Activated T-cell treated with anti-CD3 and anti-CD28 coated beads, Interleukin-2, amount 50 U/mL, for 72 hours (primary cell): ENCODE data around the gene PCNX3. TPM values are rescaled to one million over a fixed set of nuclear protein-coding genes. Genes with fewer than 3 reads are reported as not detected.
A peak's percentile ranks its signal among the peaks of the same experiment; 100 is the strongest.
"Not testable (repeated sequence)": the region's sequence is repeated elsewhere in the genome, so short reads cannot be mapped to it uniquely, and the experiment has no call there.

Experiments used
- ATAC-seq, 2 donors: fragments of 150-1000 bp; cut with Tn5 transposase; replicated peaks in 1 of 2; 2 replicates each; pipeline ENCODE4 v1.10.0; 2021; ENCODE audit warnings: moderate library complexity in 2 of 2, mild to moderate bottlenecking in 1 of 2
- DNase-seq, 2 donors: peaks; one replicate each; pipeline ENCODE4 v3.0.0; 2021 to 2022; ENCODE audit warnings: mixed read lengths in 1 of 2
- H3K27ac Mint-ChIP-seq: one replicate; pipeline ENCODE4 v1.8.0; 2022; ENCODE audit warnings: mild to moderate bottlenecking, moderate library complexity, mixed read lengths
- H3K27me3 Mint-ChIP-seq: one replicate; pipeline ENCODE4 v1.8.0; 2022; ENCODE audit warnings: low read depth, mixed read lengths
- H3K36me3 Mint-ChIP-seq, 2 donors: one replicate each; pipeline ENCODE4 v1.8.0; 2022; ENCODE audit warnings: mixed read lengths in 2 of 2, mild to moderate bottlenecking in 1 of 2; ENCODE audit not compliant: insufficient read depth in 2 of 2
- H3K4me1 Mint-ChIP-seq: one replicate; pipeline ENCODE4 v1.8.0; 2022; ENCODE audit warnings: low read depth, mixed read lengths
- H3K4me3 Mint-ChIP-seq, 2 donors: one replicate each; pipeline ENCODE4 v1.8.0; 2022; ENCODE audit warnings: mild to moderate bottlenecking in 2 of 2, mixed read lengths in 2 of 2, moderate library complexity in 2 of 2
- H3K9me3 Mint-ChIP-seq, 2 donors: one replicate each; pipeline ENCODE4 v1.8.0; 2022; ENCODE audit warnings: mixed read lengths in 2 of 2
- total RNA-seq, 2 donors: library from RNA; stranded (reverse); gene quantifications; one replicate each; pipeline ENCODE4 v1.2.3, GENCODE V29; 2022

The PCNX3 gene
- total RNA-seq, 2 donors from 2014 or later = 45.9 TPM

DNA sequence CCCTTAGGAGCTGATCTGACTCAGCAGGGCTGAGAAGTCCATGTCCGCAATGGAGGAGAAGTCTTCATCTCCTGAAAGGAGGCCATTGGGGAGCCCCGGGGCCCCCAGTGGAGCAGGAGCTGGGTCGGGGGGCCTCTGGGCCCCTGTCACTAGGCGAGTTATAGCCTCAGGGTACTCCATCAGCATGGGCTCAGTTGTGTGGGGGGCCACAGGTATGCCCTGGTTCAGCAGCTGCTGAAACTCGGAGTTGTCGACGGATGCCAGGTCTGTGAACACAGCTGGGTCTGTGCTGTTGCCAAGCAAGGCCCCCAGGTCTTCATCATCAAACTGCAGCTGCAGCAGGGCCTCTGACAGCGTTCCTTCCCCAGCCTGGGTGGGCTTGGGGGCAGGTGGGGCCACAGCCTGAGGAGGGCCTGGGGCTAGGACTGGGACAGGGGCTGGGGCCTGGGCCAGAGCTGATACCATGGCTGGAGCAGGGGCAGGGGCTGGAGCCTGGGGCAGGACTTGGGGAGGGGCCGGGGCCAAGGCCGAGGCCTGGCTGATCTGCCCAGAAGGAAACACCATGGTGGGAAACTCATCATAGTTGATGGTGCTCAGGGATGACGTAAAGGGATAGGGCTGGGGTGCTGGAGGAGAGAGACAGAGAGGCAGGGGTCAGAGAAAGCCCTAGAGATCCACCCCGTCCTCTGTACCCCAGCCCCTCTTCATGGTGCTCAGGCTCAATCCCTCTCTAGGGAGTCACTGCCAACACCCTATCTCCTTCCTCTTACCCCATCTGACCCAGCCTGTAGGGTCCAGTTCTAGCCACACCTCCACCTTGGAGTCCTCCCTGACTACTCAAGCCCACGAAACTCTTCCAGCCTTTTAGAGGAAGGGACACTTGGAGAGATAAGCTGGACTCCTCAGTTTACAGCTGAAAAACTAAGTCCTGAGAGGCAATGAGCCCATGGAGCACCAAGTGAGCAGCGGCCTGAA lies 39.1 kb downstream of the PCNX3 start:
- Mint-ChIP-seq H3K27ac (peak overlapping the region; percentile 10), H3K4me1 (peaks cover 60% of the 10 kb centered on the region), H3K36me3 (peaks cover 20 to 31% of the 10 kb centered on the region in 2 donors), H3K27me3 (no peaks in the 10 kb centered on the region), H3K9me3 (no peaks in the 10 kb centered on the region), H3K4me3 (no peak overlapping the region)
- DNase-seq (no peak), ATAC-seq (no peak)

DNA sequence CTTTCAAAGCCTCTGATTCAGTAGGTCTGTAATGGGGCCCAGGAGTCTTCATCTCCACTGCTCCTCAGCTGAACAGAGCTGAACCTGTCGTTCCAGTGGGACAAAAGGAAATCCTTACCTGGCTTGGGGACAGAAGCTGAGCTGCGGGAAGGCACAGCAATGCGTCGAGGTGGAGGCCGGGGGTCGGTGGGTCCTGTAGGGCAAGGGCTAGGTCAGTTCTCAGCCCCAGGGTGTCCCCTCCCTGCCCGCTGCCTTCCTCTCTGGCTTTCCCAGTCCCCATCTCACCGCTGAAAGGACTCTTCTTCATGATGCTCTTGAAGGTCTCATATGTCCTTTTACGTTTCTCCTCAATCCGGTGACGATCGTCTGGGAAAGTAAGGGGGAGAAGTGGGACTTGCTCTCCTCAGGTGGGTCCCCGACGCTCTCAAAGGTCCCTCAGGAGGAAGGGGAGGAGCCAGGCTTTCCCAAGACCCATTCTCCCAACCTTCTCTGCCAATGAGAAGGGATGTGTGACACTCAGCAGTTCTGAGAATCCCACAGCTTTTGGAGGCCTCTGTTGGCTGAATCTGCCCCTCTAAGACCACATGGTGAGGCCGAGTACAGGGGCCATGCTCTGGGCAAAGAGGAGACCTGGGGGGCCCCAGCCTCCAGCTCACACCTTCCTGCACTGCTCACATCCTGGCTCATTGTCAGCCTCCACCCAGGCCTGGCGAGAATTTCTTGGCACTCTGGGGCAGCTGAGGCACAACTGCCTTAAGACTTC lies 40.2 kb downstream of the PCNX3 start:
- H3K4me3 Mint-ChIP-seq = no peak overlapping the region
- ATAC-seq = no peak
- H3K27ac Mint-ChIP-seq = peak overlapping the region; percentile 82
- peaks cover 67% of the 10 kb centered on the region for H3K4me1 Mint-ChIP-seq
- no peak for DNase-seq
- no peaks in the 10 kb centered on the region for H3K9me3 Mint-ChIP-seq
- peaks cover 24 to 35% of the 10 kb centered on the region in 2 donors for H3K36me3 Mint-ChIP-seq
- no peaks in the 10 kb centered on the region for H3K27me3 Mint-ChIP-seq

DNA sequence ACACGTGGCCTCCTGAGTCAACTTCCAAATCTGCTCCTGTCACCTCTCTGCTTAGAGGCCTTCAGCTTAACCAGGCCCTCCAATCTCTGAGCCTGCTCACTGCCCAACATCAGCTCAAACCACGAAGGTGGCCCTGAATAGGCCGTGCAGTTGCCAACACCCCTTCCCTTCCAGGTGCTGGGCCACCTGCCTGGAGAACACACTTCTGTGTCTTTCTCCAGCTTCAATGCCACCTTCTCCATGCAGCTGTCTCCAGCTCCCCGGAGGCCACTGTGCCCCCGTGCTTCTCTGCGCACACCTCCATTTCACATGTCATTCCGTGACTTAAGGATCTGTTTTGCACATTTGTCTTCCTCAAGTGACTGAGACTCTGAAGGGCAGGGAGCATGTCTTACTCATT lies 41.9 kb downstream of the PCNX3 start:
- no peaks in the 10 kb centered on the region for H3K9me3 Mint-ChIP-seq
- peak overlapping the region; percentile 24 for H3K27ac Mint-ChIP-seq
- no peak overlapping the region for H3K4me3 Mint-ChIP-seq
- no peaks in the 10 kb centered on the region for H3K27me3 Mint-ChIP-seq
- no peak for DNase-seq
- peaks cover 24 to 39% of the 10 kb centered on the region in 2 donors for H3K36me3 Mint-ChIP-seq
- no peak for ATAC-seq
- H3K4me1 Mint-ChIP-seq = peaks cover 63% of the 10 kb centered on the region

DNA sequence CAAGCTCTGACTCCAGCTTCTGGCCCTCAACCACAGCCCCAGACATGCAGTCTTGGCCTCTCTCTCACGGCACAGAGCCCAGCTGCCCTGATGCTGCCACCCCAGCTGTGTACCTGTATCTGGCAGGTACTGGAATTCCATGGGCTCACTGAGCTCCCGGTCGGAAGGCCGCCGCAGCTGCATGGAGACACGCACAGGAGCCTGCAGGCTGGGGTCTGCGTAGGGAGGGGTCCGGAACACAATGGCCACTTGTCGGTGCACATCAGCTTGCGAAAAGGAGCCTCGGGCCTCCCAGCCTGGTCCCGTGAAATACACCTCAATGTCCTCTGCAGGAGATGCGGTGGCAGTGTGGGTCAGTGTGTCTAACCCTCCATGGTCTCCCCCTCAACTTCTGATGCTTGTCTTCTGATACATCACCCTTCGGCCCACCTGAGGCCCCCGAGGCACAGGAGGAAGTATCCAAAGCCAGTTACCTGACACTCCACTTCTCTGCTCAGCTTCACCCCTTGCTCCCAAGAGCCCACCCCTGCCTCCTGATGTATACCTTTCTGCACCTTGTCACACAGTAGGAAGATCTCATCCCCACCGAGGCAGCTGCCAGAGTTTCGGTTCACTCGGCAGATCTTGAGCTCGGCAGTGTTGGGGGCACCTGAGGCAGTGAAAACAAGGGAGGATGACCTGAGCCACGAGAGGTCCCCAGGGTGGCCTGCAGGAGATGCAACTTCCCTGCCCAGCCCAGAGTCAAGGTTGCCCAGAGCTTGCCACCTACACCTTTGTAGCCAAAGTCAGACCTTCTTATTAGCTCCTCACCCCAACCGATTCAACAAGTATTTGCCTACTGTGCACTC lies 42.8 kb downstream of the PCNX3 start:
- no peaks in the 10 kb centered on the region for H3K9me3 Mint-ChIP-seq
- peaks cover 24 to 39% of the 10 kb centered on the region in 2 donors for H3K36me3 Mint-ChIP-seq
- H3K27ac Mint-ChIP-seq = peak overlapping the region; percentile 4
- no peaks in the 10 kb centered on the region for H3K27me3 Mint-ChIP-seq
- ATAC-seq = no peak
- peaks cover 56% of the 10 kb centered on the region for H3K4me1 Mint-ChIP-seq
- DNase-seq = no peak
- H3K4me3 Mint-ChIP-seq = no peak overlapping the region

DNA sequence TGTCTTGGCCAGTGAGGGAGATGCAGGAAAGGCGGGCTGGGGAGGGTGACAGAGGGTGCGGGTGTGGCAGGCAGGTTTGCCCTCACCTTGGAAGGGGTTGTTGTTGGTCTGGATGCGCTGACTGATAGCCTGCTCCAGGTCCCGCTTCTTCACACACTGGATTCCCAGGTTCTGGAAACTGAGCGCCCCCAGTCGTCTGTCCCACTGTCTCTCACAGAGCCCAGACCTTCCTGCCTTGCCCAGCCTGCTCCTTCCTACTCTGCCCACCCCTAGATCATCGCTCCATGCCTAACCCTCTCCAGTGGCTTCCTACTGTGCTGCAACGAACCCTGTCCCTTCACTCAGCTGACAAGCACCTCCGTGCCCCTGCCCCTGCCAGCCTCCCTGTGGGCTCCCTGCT lies 44.5 kb downstream of the PCNX3 start:
- peaks cover 24 to 35% of the 10 kb centered on the region in 2 donors for H3K36me3 Mint-ChIP-seq
- no peaks in the 10 kb centered on the region for H3K27me3 Mint-ChIP-seq
- H3K4me1 Mint-ChIP-seq = peaks cover 57% of the 10 kb centered on the region
- no peaks in the 10 kb centered on the region for H3K9me3 Mint-ChIP-seq
- no peak for ATAC-seq
- peak overlapping the region; percentile 17 to 58 for H3K4me3 Mint-ChIP-seq
- no peak for DNase-seq
- H3K27ac Mint-ChIP-seq = peak overlapping the region; percentile 41

DNA sequence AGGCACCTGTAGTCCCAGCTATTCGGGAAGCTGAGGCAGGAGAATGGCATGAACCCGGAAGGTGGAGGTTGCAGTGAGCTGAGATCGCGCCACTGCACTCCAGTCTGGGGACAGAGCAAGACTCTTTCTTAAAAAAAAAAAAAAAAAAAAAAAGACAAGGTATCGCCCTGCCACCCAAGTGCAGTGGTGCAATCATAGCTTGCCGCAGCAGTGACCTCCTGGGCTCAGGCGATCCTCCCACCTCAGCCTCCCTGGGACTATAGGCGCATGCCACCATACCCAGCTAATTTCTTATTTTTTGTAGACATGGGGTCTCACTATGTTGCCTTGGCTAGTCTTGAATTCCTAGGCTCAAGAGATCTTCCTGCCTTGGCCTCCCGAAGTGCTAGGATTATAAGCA lies 45.3 kb downstream of the PCNX3 start:
- H3K27ac Mint-ChIP-seq = peak overlapping the region; percentile 55
- H3K4me1 Mint-ChIP-seq = peaks cover 59% of the 10 kb centered on the region
- not testable (repeated sequence) for ATAC-seq, H3K9me3 Mint-ChIP-seq, DNase-seq, H3K27me3 Mint-ChIP-seq
- H3K4me3 Mint-ChIP-seq = peak overlapping the region; percentile 80 to 88
- H3K36me3 Mint-ChIP-seq = peaks cover 24 to 33% of the 10 kb centered on the region in 2 donors

DNA sequence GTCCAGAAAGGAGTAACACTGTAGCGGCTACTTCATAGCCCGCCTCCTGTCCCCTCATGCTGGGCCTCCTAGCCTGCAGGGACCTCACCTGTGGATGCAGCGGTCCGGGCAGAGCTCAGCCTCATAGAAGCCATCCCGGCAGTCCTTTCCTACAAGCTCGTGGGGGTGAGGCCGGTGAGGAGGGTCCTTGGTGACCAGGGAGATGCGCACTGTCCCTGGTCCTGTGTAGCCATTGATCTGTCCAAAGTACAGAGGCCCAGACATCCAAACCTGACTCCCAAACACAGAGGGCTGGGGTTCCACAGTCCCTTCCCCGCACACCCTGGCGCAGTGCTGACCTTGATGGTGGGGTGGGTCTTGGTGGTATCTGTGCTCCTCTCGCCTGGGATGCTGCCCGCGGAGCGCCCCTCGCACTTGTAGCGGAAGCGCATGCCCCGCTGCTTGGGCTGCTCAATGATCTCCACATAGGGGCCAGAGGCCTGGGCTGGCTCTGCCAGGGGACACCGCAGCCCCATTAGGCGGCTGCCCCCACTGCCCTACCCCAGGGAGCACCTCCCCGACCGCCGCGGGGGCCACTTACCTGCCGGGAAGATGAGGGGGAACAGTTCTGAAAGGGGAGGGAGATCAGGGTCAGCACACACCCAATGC lies 46.1 kb downstream of the PCNX3 start:
- H3K27ac Mint-ChIP-seq = peak overlapping the region; percentile 83
- H3K4me3 Mint-ChIP-seq = peak overlapping the region; percentile 80 to 88
- peaks cover 21 to 28% of the 10 kb centered on the region in 2 donors for H3K36me3 Mint-ChIP-seq
- H3K27me3 Mint-ChIP-seq = no peaks in the 10 kb centered on the region
- H3K9me3 Mint-ChIP-seq = no peaks in the 10 kb centered on the region
- peaks cover 50% of the 10 kb centered on the region for H3K4me1 Mint-ChIP-seq
- DNase-seq (no peak), ATAC-seq (no peak)

DNA sequence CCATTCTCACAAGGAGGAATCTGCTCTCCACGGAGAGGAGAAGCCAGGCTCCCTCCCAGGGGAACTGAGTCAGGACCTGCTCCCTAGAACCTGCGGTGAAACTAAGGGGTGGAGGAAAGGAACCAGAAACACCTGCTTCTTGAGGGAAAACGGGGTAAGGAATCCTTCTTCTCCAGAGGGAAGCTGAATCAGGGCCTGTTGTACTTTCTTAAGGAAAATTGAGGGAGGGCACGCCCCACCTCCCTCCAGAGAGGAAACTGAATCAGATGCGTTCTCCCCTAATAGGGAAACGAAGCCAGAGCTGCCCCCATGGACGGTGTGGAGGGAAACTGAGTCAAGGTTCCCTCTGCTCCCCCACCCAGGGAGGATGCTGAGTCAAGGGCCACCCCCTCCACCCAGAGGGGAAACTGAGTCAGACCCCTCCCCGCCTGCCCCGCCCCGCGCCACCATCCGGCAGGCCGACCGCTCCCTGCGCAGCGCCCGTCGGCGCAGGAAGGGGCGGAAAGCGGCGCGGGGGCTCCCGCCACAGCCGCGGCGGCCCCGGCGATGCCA lies 46.7 kb downstream of the PCNX3 start:
- Mint-ChIP-seq H3K4me1 (peaks cover 44% of the 10 kb centered on the region), H3K9me3 (no peaks in the 10 kb centered on the region), H3K36me3 (peaks cover 17 to 24% of the 10 kb centered on the region in 2 donors), H3K4me3 (peak overlapping the region; percentile 80 to 88), H3K27me3 (no peaks in the 10 kb centered on the region), H3K27ac (peak overlapping the region; percentile 83)
- no peak for DNase-seq
- ATAC-seq = peak; percentile 23 to 30

DNA sequence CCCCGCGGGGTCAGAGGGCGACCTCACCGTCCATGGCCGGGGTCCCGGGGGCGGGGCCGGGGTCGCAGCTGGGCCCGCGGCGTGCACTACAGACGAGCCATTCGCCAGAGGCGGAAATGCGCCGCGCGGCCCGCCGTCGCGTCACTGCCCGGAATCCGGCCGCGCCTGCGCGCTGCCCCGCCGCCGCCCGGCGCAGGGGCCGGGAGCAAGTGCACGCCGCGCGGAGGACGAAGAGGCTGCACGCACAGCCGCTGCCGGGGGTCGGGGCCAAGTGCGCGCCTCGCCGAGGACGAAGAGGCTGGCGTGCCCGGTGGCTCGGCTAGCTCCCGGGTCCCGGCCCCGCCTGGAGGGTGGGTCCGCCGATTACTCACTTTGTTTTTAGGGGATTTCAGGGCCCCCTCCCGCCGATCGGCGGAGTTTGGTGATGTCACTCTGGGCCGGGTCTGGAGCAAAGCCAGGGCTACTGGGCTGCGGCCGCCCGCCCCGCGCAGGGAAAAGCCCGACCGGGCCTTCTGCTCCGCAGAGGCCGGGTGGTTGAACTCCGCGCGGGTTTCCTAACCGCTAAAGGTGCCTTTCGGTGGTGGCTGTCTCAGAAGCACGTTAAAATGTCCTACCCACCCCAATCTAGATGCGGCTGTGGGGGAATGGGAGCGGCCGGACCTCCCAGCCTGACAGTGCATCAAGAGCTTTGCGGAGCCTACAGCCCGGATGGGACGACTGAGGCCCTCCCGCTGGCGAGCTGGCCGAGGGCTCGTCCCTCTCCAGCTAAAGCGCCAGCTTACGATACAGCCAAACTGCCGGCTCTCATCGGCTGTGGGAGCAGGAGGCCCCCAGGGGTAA lies 47.4 kb downstream of the PCNX3 start, which contains the start of gene RELA:
TSS of gene RELA (minus strand) at position 118 of the 840 bp plus-strand sequence. CDS start at position 34, 84 bp downstream.
- H3K4me3 Mint-ChIP-seq = peak within 1 kb of the TSS; percentile 93 to 95
- DNase-seq = peak; percentile 97
- H3K36me3 Mint-ChIP-seq = peaks cover 14 to 21% of the 10 kb centered on the region in 2 donors
- no peaks in the 10 kb centered on the region for H3K9me3 Mint-ChIP-seq
- peak; percentile 90 to 93 for ATAC-seq
- H3K27ac Mint-ChIP-seq = peak within 1 kb of the TSS; percentile 89
- H3K27me3 Mint-ChIP-seq = no peaks in the 10 kb centered on the region
- peaks cover 41% of the 10 kb centered on the region for H3K4me1 Mint-ChIP-seq

DNA sequence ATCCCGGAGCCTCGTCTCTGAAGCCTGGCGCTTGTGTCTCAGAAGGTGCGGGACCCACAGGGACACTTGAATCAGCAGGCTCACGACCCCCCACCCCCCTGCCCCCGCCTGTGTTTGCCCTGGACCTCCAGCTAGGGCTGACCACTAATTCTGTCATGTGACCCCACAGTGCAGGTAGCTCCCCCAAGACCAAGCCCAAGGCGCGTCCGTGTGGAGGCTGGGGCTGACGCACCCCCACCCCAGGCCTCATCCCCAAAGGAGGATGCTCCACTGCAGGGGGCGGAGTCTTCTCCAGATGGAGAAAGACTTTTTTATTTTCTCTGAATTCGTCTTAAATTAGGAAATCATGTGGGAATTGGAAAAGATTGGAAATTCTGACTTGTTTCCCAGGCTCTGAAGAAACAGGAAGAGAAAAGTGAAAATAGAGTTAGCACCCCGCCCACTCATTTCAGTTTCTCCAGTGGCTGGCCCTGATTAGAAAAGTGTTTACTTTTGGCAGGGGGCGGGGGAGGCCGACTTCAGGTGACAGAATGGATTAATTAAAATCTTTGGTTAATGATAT lies 48.1 kb downstream of the PCNX3 start:
- Mint-ChIP-seq H3K36me3 (peaks cover 13 to 18% of the 10 kb centered on the region in 2 donors), H3K9me3 (no peaks in the 10 kb centered on the region), H3K27me3 (no peaks in the 10 kb centered on the region), H3K4me1 (peaks cover 39% of the 10 kb centered on the region), H3K27ac (peak overlapping the region; percentile 89), H3K4me3 (peak overlapping the region; percentile 93 to 95)
- DNase-seq (peak; percentile 61 to 64), ATAC-seq (peak; percentile 26 to 37)
